ENCODE results near the gene SAFB2.
A peak's percentile ranks its signal among the peaks of the same experiment; 100 is the strongest.

SAFB2 gene

DNA sequence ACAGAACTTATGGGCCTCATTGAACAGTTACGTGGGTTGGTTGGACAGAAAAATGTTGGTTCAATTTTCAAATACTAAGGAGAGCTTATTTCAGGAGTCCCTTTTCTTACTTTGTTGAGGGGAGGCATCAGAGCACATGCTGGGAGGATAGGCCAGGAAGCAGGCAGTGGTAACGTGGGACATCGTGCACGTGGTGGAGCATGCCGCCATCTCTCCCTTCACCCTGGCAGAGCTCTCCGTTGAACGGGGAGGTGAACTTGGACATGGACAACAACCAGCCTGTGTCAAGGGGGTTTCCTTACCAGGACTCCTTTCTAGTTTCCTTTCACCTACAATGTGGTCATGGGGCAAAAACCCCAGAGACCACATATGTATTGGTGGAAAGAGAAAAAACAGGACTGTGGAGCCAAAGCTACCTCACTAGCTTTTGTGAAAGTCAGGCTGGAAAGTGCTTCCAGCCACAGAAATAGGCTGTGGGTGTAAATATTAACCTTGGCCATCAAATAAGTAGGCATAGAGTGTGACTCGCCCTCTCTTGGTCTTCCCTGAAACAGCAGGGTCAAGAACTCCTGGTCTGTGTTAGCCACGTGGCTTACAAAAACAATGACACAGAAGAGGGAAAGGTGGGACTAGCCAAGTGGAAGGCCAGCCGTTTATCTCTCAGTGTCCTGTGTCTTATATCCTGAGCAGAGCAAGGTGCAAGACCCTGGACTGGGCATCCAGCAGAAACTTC lies 43.4 kb upstream of the SAFB2 start:
- Mint-ChIP-seq H3K4me3 (no peak overlapping the region), H3K27me3 (ENCODE audit: low read depth) (no peaks in the 10 kb centered on the region), H3K4me1 (peaks cover 6% of the 10 kb centered on the region), H3K27ac (peak overlapping the region in 2 of 3 experiments; percentile 23 to 62), H3K36me3 (ENCODE audit: low read depth) (peaks cover 62% of the 10 kb centered on the region), H3K9me3 (no peaks in the 10 kb centered on the region)
- TF ChIP-seq, protein P1, sequence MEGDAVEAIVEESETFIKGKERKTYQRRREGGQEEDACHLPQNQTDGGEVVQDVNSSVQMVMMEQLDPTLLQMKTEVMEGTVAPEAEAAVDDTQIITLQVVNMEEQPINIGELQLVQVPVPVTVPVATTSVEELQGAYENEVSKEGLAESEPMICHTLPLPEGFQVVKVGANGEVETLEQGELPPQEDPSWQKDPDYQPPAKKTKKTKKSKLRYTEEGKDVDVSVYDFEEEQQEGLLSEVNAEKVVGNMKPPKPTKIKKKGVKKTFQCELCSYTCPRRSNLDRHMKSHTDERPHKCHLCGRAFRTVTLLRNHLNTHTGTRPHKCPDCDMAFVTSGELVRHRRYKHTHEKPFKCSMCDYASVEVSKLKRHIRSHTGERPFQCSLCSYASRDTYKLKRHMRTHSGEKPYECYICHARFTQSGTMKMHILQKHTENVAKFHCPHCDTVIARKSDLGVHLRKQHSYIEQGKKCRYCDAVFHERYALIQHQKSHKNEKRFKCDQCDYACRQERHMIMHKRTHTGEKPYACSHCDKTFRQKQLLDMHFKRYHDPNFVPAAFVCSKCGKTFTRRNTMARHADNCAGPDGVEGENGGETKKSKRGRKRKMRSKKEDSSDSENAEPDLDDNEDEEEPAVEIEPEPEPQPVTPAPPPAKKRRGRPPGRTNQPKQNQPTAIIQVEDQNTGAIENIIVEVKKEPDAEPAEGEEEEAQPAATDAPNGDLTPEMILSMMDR (IDR thresholded peaks at IDR 0.05; ENCODE audit: unreplicated experiment in 3 of 3): peak in 1 of 3 experiments; percentile 19

DNA sequence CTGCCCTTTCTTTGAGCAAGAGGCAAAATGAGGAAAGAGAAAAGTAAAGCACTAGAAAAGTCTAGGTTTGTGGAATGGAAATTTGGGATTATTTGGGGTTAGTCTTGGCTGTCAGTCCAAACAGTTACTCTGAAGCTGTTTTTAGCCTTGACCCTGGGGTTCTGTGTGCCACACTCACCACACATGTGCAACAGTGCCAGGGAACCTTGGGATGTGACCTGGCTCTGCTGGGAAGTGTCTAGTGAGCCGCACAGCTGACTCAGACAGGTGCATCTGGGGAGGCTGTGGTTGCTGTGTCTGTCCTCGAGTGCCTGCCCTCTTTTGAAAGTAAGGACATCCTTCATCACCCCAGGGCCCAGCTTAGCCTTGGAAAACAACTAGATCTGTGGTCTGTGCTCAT lies 41.9 kb upstream of the SAFB2 start:
- no peaks in the 10 kb centered on the region for H3K9me3 Mint-ChIP-seq
- H3K27me3 Mint-ChIP-seq (ENCODE audit: low read depth): no peaks in the 10 kb centered on the region
- TF ChIP-seq, protein P1 (IDR thresholded peaks at IDR 0.05; ENCODE audit: unreplicated experiment in 3 of 3): no peak
- H3K4me3 Mint-ChIP-seq: no peak overlapping the region
- peaks cover 6% of the 10 kb centered on the region for H3K4me1 Mint-ChIP-seq
- peak overlapping the region in 1 of 3 experiments; percentile 23 for H3K27ac Mint-ChIP-seq
- H3K36me3 Mint-ChIP-seq (ENCODE audit: low read depth): peaks cover 67% of the 10 kb centered on the region

DNA sequence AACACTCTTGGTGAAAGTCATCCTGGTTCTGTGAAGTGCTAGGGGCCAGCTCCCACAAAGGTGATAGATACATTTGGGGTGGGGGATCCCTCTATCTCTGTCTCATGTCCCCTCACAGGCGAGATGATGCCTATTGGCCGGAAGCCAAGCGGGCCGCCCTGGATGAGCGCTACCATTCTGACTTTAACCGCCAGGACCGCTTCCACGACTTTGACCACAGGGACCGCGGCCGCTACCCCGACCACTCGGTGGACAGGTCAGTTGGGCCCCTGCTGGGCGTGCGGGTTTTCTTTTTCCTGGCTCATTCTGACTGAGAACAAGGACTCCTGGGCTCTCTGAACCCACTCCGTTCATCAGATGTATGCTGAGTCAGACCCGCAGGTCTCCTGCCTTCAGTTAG lies 41.3 kb upstream of the SAFB2 start:
- peaks cover 6% of the 10 kb centered on the region for H3K4me1 Mint-ChIP-seq
- no peak overlapping the region for H3K4me3 Mint-ChIP-seq
- H3K9me3 Mint-ChIP-seq: no peaks in the 10 kb centered on the region
- peaks cover 64% of the 10 kb centered on the region for H3K36me3 Mint-ChIP-seq (ENCODE audit: low read depth)
- no peak overlapping the region for H3K27ac Mint-ChIP-seq
- H3K27me3 Mint-ChIP-seq (ENCODE audit: low read depth): no peaks in the 10 kb centered on the region
- TF ChIP-seq, protein P1 (IDR thresholded peaks at IDR 0.05; ENCODE audit: unreplicated experiment in 3 of 3): no peak

DNA sequence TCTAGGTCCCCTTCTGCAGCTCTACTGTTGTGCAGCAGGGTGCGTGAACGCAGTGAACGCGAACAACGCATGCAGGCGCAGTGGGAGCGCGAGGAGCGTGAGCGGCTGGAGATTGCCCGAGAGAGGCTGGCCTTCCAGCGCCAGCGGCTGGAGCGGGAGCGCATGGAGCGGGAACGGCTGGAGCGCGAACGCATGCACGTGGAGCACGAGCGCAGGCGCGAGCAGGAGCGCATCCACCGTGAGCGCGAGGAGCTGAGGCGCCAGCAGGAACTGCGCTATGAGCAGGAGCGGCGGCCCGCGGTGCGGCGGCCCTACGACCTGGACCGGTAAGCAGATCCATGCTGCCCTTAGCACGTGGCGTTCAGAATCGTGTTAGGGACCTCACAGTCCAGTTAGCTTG lies 38.9 kb upstream of the SAFB2 start:
- H3K27ac Mint-ChIP-seq: no peak overlapping the region
- H3K27me3 Mint-ChIP-seq (ENCODE audit: low read depth): no peaks in the 10 kb centered on the region
- TF ChIP-seq, protein P1 (IDR thresholded peaks at IDR 0.05; ENCODE audit: unreplicated experiment in 3 of 3): no peak
- H3K9me3 Mint-ChIP-seq: no peaks in the 10 kb centered on the region
- H3K4me3 Mint-ChIP-seq: no peak overlapping the region
- peaks cover 60% of the 10 kb centered on the region for H3K36me3 Mint-ChIP-seq (ENCODE audit: low read depth)
- peaks cover 6% of the 10 kb centered on the region for H3K4me1 Mint-ChIP-seq

DNA sequence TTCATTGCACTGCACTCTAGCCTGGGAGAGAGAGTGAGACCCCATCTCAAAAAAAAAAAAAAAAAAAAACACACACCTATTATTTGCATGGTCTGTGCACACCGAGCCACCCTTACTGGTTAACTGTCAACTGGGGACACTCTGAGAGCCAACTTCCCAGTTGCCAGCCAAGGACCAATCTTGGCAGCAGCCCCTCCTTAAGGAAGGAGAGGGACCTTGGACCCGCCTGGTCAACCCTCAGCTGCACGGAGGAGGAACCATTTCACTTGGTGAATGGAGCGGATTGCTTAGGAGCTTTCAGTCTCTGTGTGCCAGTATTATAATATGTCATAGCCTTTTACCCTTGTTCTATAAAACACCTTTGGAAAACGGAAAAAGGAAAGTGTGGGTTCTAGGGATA lies 32.8 kb upstream of the SAFB2 start:
- Mint-ChIP-seq H3K9me3 (no peaks in the 10 kb centered on the region), H3K36me3 (ENCODE audit: low read depth) (peaks cover 65% of the 10 kb centered on the region), H3K4me3 (no peak overlapping the region), H3K27me3 (ENCODE audit: low read depth) (no peaks in the 10 kb centered on the region), H3K4me1 (no peaks in the 10 kb centered on the region), H3K27ac (no peak overlapping the region)
- TF ChIP-seq, protein P1 (IDR thresholded peaks at IDR 0.05; ENCODE audit: unreplicated experiment in 3 of 3): no peak

DNA sequence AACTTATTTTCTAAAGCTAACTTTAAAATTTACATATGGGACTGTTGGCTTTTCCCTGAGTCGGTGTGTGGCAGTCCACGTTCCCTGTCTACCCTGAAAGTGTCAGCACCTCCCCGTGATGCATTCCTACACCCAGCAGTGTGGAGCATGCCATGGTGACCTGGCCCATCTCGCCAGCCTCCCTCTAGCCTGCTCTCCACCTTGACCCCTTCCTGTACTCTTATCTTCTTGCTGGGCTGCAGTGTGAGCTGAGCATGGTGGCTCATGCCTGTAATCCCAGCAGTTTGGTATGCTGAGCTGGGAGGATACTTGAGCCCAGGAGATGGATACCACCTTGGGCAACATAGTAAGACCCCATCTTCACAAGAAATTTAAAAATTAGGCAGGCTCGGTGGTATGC lies 32.4 kb upstream of the SAFB2 start:
- no peak overlapping the region for H3K4me3 Mint-ChIP-seq
- H3K27ac Mint-ChIP-seq: no peak overlapping the region
- no peaks in the 10 kb centered on the region for H3K4me1 Mint-ChIP-seq
- H3K36me3 Mint-ChIP-seq (ENCODE audit: low read depth): peaks cover 69% of the 10 kb centered on the region
- H3K27me3 Mint-ChIP-seq (ENCODE audit: low read depth): no peaks in the 10 kb centered on the region
- TF ChIP-seq, protein P1 (IDR thresholded peaks at IDR 0.05; ENCODE audit: unreplicated experiment in 3 of 3): no peak
- no peaks in the 10 kb centered on the region for H3K9me3 Mint-ChIP-seq

Measured in nephron (organoid).